NCI-H345 treated with DMSO at 0.1 percent for 48 hours (cell line): ENCODE measurements around the gene OR2V2.

Experiments used
- DNase-seq: peaks from one replicate; lab custom pipeline; 2025; ENCODE audit not compliant: unreplicated experiment; lab: John Stamatoyannopoulos, UW

Gene OR2V2

DNA sequence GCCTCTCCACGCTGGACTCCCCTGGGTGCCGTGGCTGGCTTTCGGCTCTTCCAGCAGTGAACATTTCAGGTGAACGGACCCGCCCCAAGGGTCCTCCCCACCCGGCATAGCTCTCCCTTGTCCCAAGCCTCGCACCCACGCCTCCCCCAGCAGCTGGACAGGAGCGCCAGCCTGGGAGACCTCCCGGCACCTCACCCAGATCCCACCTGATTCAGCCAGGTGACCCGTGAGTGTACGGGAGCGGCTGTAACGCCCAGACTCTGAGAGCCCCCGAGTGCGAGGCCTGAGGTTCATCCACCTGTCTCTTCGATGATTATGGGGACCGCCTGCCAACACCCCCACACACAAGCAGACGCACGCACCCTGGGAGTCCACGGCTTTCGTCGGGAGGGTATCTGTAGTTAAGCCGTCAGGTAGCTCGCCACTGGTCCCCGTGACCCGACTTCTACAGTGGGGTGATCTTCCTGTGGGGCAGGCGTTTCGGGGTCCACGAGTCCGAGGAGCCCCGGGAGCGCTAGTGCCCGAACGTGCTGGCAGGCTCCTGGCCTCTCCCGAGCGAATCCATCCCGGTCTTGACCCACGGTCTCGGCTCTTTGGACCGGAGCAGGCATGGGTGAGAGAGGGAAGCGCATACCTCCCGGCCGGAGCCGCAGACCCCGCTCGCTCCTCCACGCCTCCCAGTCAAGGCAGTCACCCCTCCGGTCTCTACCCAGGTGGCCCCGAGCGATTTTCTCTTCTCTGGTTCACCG is 42.8 kb downstream of the OR2V2 start:
- DNase-seq = no peak

DNA sequence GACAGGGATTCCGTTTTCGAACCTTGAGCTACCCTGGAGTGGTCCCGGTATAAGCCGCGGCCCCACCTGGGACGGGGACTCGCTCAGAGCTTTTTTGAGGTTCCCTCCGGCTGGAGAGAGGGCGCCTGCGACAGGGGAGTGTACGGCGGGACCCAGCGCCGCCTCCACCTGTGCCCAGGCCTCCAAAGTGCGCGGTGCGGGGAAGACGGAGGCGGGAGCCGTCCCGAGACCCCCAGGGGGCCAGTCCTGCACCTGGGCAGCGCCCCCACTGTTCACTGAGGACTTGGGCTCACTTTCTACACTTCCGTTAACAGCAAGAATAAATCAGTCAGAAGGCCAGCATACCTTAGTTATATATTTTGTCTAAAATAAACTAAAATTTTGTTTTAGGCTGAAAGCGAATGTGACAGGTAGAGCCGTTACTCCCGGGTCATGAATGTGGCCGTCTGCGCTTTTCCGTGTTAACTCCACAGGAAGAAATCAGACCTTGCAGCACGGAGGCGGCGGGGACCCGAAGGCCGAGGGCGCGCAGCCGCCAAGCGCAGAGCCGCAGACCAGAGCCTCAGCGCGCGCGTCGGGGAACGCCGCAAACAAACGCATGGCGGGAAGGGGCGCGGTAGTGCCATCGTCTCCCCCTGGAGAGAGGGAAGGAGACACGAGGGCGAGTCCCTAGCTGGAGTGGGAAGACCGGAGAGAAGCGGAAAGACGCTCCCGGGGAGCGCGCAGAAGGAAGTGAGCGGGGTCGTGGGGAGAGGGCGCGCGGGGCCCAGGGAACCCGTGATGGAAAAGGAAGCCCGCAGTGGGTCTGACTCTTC is 43.5 kb downstream of the OR2V2 start:
- no peak for DNase-seq

DNA sequence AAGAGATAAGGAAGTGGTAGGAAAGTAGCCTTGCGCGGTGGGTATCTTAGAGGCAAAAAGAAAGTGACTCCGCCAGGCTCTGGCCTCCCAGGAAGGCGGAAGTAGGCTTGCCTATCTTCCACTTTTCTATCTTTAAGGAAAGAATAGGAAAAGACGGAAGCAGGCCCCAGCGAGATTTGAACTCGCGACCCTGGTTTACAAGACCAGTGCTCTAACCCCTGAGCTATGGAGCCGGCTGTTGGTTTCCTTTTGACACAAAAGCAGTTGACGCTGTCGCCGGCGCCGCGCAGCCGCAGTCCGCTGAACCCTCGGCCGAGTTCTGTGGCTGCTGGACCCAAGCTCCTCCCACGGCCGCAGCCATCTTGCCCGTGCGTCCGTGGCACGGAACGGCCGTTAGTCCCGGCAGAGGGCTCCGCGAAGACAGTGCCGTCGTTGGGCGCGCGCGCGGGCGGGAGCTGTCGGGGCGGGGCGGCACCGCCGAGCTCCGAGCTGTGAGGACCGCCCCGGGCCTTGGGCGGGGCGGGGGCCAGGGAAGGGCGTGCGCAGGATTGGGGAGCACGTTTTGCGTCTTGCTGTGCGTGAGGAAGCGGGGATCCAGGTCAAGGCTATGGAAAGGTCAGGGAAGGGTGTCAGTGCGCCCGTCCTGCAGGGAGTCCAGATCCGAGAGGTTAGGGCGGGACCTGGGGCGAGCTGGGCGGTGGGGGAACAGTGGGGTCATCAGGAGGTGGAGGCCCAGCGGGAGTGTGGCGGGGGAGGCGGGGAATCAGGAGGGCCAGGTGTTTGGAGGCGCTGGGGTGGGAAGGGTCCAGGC is 44.3 kb downstream of the OR2V2 start:
- DNase-seq = no peak

DNA sequence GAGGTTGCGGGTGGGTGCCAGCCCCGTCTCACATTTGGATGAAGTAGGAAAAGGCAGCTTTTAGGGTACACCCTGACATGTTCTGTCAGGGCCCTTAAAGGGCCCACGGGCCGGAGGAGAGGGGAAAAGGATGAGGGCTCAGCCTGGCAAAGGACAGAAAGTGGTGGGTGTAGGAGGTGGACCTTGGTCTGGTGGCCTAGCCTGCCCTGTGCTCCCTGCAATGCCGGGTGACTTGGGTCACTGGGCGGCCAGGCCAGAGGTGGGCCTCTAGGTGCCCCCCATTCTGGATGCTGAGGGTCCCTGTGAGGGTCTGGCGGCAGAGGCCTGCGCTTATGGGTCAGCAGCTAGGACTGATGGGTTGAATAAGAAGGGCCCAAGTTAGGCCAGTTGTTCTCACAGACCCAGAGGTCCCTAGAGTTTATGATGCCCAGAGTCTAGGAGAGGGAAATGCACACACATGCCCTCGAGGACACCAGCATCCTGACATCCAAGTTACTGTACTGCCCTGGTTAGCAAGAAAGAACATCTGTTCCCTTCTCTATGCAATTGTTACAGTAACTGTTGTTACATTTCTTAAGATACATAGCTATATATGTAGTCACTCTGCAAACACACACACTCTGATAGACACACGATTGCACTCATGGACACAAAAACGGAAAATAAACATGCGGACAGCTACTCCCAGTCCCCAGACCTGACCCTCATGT is 45.1 kb downstream of the OR2V2 start:
- no peak for DNase-seq

DNA sequence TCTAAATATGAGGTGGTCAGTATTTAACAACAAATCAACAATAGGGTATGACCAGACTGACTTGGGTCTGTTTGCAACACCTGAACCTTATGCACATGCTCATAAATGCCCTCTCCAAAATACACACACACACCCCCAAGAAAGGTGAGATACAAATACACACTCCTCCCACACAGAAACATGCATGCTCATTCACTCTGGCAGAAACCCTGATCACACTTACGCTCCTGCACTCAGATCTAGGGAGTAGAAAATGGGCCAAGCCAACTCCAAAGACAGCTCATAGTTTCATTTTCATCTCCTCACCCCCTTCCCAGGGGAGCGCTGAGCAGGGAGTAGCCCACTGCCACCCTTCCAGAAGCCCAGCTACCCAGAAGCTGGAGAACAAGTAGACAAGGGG is 46.3 kb downstream of the OR2V2 start:
- no peak for DNase-seq

DNA sequence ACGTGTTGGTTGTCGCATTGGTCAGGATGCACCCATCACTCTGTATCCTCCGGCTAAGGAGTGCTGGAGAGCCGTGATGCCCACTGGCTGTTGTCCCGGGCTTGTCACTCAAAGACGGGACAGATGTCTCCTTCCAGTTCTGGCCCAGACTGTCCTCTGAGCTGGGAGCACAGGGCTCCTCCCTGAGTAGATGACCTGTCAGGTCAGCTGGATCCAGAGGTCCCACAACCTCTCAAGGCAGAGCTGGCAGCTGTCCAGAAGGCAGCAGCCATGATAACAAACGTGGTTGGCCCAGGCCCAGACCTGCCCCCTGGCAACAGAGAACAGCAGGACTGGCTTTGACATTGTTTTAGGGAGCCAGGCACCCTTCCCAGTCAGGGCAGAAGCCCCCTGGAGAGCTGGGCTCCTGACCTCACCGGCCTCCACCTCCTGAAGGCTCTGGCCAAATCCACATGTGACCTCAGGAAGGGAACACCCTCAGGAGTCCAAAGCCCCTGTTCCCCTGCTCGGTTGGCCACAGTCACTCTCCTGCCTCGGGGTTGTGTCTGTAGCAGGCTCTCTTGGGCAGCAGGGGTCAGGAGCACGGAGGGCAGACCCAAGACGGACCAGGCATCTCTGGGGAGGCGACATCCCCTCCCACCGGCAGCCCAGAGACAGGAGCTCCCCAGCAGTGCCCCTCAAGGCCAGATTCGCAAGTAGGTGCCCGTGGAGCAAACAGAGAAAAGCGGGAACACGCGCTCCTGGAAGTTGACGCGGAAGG is 47.3 kb downstream of the OR2V2 start:
- no peak for DNase-seq

DNA sequence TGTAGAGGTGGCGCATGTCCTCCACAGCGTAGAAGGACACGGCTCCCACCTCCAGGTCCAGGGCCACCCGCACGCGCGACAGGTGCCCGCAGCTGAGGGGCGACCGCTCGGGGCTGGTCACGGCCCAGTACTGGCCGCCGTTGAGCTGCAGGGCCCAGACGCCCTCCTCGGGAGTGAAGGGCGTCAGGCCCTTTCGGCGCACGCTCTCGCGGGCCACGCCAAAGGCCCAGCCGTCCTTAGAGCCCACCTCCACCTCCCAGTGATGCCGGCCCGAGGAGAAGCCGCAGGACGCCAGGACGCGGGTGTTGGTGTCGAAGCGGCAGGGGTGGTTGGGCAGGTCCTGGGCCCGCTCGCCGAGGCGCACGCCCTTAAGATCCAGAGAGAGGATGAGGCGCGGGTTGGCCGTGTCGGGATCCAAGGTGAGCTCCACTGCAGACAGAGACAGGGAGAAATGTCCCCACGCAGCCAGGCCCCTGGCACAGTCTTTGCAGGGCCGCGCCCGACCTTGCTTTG is 47.9 kb downstream of the OR2V2 start:
- no peak for DNase-seq

DNA sequence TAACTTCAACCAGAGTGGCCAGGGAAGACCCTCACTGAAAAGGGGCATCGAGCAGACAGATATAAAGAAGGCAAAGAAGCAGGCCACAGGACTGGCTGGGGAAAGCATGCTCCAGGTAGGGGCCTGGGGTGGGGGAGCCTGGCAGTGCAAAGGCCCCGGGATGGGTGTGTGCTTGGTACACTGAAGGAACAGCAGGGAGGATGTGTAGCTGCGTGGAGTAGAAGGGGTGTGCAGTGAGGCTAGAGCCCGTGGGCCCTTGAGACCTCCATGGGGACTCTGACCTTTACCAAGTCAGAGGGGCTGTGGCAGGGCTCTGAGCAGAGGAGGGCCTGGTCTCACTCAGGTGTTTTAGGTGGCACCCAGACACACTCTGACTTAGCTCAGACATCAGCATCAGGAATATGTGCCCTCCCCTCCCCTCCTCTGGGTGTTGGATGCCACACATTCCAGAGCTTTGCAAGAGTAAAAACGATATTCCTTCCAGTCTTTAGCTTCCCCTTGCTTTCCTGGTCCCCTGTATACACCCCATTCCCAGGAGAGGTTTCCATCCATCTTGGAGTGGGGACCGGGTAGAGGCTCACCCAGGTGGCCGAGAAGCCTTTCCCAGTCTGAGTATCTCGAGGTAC is 50.1 kb downstream of the OR2V2 start:
- no peak for DNase-seq

DNA sequence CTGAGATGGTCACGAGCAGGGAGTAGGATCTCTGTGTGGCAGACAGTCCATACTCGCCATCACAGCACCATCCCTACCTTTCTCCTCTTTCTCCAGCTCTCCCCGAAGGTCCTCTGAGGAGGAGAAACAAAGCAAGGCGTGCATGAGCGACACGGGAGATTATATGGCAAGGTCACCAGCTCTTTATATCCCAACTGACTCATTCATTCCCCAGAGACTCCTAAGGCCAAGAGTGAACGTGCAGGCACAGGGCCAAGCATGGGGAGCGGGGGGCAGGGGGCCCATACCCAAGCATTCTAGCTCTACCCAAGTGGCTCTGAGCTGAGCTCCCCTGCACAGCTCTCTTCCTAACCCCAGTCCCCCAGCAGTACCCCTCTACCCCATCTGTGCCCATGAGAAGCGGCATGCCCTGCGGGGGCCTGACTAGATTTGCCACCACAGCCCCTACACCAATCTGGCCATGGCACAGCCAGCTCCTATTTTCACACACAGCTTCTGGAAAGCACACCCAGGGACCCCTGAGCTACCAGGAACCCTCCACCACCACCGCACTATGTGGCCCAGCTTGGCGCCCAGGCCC is 50.8 kb downstream of the OR2V2 start:
- no peak for DNase-seq

DNA sequence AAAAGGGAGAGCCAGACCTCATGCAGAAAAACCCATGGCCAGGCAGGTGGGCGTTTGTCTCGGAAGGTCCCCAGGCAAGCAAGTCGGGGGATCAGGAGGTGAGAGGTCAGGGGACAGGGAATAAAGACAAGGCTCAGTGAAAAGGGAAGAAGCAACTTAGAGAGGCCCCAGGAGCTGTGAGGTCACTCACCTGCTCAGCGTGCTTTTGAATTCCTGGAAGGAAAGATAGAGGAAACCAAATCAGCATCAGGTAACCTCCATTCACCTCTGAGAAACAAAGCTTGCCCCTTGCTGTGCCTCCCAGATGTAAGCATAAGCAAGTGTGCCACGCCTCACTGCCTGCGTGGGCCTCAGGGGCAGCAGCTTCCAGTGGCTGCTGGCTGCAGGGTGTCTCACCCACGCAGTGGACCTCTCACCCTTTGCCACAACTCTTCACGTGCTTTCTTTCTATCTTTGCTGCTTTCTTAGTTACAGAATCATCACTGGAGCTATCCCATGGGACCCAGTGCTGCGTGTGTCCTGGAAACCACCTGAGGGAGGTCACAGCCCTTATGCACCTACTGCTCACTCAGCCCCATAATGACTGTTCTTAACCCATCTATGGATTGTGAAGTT is 51.6 kb downstream of the OR2V2 start:
- DNase-seq = no peak

DNA sequence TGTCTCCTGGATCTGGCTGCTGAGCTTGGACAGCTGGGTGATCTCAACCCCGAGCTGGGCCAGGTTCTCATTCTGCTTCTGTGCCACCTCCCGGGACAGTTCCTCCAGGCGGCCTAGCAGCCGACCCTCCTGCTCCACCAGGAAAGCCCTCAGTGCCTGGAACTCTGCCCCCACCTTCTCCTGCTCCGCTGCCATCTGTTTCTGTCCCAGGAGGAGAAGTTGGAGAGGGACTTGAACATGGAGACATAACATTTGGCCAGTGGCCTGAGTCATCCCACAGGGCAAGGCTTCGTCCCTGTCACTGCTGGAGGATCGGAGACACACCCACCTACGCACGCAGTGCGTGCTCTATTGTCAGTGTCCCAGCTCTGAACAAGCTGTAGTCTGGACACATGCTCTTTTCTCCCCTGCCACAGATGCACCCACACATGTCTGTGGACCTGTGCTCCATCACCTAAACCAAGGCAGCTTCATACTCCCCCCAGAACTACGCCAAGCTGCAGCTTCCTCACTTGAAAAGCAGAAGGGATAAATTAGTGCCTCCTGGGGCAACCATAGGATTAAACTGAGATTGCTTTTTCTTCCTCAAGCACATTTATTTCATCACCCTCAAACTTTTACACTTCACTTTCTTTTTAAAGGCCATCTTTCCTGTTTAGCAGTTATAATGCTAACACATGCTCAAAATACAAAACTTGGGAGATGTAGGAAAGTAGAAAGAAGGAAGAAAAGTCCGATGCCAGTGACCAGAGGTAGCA is 52.7 kb downstream of the OR2V2 start:
- DNase-seq = no peak

DNA sequence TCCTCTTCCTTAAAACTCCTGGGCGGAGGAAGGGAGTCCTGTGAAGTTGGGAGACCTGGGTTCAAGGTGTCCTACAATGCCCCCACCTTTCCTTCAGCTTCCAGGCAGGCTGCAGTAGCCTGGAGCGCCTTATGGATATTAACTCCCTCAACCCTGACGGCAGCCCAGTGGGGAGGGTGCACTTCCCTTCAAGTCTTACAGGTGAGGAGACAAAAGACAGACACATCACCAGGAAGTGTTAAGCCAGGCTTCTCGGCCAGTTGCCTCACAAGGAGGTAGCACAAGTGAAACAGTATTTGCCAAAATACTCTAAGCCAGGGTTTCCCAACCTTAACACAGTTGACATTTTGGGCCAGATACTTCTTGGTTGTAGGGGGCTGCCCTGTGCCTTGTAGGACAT is 53.4 kb downstream of the OR2V2 start:
- DNase-seq = no peak

DNA sequence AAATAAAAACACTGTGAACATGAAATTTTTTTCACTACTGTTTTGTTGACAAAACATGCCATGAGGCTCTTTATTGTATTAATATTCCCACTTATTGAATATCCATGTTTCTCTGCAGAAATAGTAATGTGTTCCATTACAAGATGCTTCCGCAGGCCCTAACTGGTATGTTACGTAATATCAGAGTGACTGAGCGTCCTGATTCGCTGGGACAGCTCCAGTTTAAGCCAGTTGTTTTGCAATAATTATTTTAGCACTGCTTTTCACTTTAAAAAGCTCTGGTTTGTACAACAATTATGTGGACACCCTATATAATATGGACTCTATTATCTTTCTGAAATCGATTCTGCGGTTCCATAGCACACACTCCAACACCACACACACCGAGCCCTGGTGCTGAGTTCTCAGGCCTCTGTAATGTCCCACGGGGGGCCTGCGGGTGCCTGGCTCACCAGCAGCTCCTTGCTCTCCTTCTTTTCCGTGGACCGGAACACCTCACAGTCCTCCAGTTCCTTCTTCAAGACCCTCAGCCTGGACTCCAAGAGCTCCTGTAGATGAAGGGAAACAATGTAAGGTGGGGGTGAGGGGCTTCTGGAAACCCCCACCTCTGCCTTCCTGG is 55.8 kb downstream of the OR2V2 start:
- no peak for DNase-seq

DNA sequence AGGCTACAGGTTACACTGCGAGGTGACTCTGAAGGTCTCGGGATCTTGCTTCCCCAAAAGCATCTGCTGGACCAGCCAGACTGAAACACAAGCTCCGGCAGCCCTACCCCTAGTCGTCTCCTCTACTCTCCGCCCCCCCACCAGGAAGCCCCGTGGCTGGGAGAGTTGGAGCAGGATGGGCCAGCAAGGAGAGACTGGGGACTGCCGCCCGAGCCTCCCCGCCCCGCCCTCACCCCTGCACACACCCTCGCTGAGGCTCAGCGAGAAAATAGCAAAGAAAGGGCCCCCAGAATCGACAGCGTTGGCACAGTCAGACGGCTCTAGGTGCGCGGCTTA is 56.4 kb downstream of the OR2V2 start:
- no peak for DNase-seq

DNA sequence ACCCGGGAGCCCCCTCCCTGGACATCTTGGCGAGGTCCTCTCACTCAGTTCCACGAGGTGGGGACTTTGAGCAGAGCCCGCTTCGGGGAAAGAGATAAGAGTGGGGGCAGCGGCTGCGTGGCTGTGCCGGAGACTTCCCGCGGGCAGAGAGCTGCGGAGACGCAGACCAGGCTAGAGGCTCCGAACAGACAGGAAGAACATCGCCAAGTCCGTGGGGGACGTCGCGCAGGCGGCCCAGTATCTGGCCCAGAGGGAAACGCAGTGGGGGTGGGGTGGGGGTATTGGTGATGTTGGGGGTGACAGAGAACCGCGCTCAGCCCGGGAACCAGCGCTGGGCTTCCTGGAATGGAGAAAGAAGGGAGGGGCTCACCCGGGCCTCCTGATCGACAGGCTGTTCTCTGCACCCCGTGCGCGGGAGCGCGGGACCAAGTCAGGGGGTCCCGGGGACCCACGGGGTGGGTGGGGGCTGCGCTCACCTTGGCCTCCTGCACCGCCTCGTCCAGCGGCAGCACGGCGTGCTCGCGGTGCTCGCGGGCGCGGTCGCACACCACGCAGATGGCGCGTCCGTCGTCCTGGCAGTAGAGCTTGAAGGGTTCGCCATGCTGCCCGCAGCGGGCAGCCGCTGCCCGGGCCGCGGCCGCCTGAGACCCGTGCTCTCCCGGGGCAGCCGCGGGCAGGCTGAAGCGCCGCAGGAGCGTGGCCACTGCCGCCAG is 56.9 kb downstream of the OR2V2 start:
- DNase-seq = no peak

DNA sequence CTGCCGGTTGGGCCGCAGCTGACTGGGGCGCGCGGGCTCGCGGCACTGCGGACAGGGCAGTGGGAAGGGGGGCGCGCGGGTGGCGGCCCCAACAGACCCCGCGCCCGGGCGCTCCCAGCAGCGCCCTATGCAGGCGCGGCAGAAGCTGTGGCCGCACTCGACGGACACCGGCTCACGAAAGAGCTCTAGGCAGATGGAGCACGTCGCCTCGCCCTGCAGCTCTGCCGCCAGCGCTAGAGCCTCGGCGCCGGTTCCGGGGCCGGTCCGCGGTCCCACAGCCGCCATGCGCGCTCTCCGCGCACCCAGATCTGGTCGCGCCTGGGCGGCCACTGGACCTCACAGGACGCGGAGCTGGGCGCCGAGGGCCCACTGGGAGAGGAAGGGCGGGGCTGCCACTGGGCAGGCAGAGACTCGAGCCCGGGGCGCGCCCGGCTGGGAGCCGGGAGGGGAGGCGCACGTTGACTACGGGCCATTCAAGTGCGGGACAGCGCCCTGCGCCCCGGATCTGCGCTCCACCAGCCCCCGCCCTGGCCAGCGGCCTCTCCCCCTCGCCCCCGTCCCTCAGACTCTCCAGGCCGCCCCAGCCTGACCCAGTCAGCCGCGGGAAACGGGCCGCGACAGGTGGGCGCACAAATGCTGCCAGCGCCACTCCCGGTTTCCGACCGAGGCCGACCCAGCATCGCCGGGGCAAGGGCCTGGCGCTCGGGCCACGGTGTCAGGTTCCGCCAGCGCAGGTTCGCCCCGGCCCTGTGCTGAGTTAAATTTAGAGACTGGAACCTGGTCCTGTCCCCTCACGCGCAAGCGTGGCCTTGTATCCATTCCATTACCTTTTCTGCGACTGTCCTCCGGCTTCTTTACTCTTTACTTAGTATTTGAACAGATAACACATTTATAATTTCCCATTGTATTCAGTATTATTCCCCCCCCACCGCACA is 57.7 kb downstream of the OR2V2 start, which contains the start of gene TRIM7:
Gene TRIM7, minus strand, starts transcription at position 371 of the 935 bp plus-strand sequence. Its CDS starts 86 bp downstream, at position 285.
- no peak for DNase-seq
